DOHH2 (cell line): ENCODE data around the gene C4orf33.

ENCODE experiments used
- EZH2phosphoT487 ChIP-seq: fragments of 200-600 bp; sonication (generic); IDR thresholded peaks from 2 replicates; pipeline ENCODE4 v1.6.1; 2017; ENCODE audit warnings: borderline replicate concordance, mild to moderate bottlenecking, antibody characterized with exemption, low read length, moderate library complexity, mixed read lengths
- TF ChIP-seq, protein P1 (sequence below): fragments of 200-600 bp; sonication (generic); IDR thresholded peaks from one replicate; pipeline ENCODE4 v1.5.1; 2014; ENCODE audit warnings: antibody characterized with exemption, mild to moderate bottlenecking, low read depth, low read length; ENCODE audit not compliant: poor library complexity, severe bottlenecking

GRCh38 chr4:129110931-129111330, 15.0 kb downstream of the C4orf33 start:
- TF ChIP-seq, protein P1, sequence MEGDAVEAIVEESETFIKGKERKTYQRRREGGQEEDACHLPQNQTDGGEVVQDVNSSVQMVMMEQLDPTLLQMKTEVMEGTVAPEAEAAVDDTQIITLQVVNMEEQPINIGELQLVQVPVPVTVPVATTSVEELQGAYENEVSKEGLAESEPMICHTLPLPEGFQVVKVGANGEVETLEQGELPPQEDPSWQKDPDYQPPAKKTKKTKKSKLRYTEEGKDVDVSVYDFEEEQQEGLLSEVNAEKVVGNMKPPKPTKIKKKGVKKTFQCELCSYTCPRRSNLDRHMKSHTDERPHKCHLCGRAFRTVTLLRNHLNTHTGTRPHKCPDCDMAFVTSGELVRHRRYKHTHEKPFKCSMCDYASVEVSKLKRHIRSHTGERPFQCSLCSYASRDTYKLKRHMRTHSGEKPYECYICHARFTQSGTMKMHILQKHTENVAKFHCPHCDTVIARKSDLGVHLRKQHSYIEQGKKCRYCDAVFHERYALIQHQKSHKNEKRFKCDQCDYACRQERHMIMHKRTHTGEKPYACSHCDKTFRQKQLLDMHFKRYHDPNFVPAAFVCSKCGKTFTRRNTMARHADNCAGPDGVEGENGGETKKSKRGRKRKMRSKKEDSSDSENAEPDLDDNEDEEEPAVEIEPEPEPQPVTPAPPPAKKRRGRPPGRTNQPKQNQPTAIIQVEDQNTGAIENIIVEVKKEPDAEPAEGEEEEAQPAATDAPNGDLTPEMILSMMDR = no peak
- TF ChIP-seq EZH2phosphoT487 = no peak
